Endothelial cell of umbilical vein (primary cell): ENCODE measurements around the gene SYT2. TPM values are rescaled to one million over a fixed set of nuclear protein-coding genes. Genes with fewer than 3 reads are reported as not detected.

ENCODE experiments used
- BruUV-seq: library from RNA; stranded (reverse); fragments of 400-500 nt; replicated peaks from 2 replicates; lab custom pipeline; 2021; lab: Mats Ljungman, UMichigan
- CTCF ChIA-PET: fragments of 300-600, 350-600 bp; sonication (Branson Sonifier 250); formaldehyde crosslinking; loops from one replicate; lab custom pipeline; 2021; ENCODE audit warnings: antibody characterized with exemption, inconsistent platforms; lab: Charles Lee
- POLR2A ChIA-PET: fragments of 300-600, 350-600 bp; sonication (Branson Sonifier 250); formaldehyde crosslinking; loops from one replicate; lab custom pipeline; 2021; ENCODE audit warnings: antibody characterized with exemption, inconsistent platforms; lab: Charles Lee
- DNase-seq: peaks from one replicate; pipeline ENCODE4 v3.0.0-alpha.2; 2011; ENCODE audit warnings: low read depth, low spot score
- FAIRE-seq: peaks from 2 replicates; lab custom pipeline; 2011; peaks lifted over from hg19 to GRCh38; lab: Jason Lieb, UNC
- H2AFZ ChIP-seq: 2 replicates; pipeline ENCODE4 v1.6.0; 2012; ENCODE audit warnings: low read depth, low read length, control low read depth, inconsistent platforms
- H3K27ac ChIP-seq: 2 replicates; pipeline ENCODE4 v1.5.1; 2011; ENCODE audit warnings: low read depth, mild to moderate bottlenecking, control low read depth, low read length, moderate library complexity; ENCODE audit not compliant: insufficient read depth
- H3K27me3 ChIP-seq, 2 experiments: 2 replicates each; pipeline versions ENCODE4 v1.6.0 to v1.6.1; 2011; ENCODE audit warnings: low read length in 2 of 2, mixed read lengths in 1 of 2; ENCODE audit not compliant: control insufficient read depth in 2 of 2, insufficient read depth in 2 of 2
- H3K36me3 ChIP-seq, 2 experiments: 2 replicates in 1 of 2; 3 replicates in 1 of 2; pipeline ENCODE4 v1.5.1; 2011; ENCODE audit warnings: low read length in 2 of 2, mild to moderate bottlenecking in 1 of 2, moderate library complexity in 1 of 2; ENCODE audit not compliant: control insufficient read depth in 2 of 2, insufficient read depth in 2 of 2; ENCODE audit errors: extremely low read depth in 1 of 2
- H3K4me1 ChIP-seq: 3 replicates; pipeline ENCODE4 v1.5.1; 2011; ENCODE audit warnings: mild to moderate bottlenecking, low read length; ENCODE audit not compliant: control insufficient read depth, insufficient read depth; ENCODE audit errors: extremely low read depth
- H3K4me2 ChIP-seq: 2 replicates; pipeline ENCODE4 v1.6.1; 2011; ENCODE audit warnings: low read length, control low read depth, mixed read lengths; ENCODE audit not compliant: insufficient read depth
- H3K4me3 ChIP-seq, 3 experiments: fragments of 200-600 bp in 1 of 3; sonication (generic), shearing (Covaris generic) in 1 of 3; replicated peaks in 1 of 3; 2 replicates each; pipeline ENCODE4 v1.5.1; 2011 to 2016; ENCODE audit warnings: control low read depth in 3 of 3, low read length in 3 of 3, mild to moderate bottlenecking in 2 of 3, inconsistent platforms in 1 of 3, low read depth in 1 of 3, moderate library complexity in 1 of 3; ENCODE audit not compliant: insufficient read depth in 1 of 3
- H3K79me2 ChIP-seq: 2 replicates; pipeline ENCODE4 v1.6.0; 2012; ENCODE audit warnings: low read length, inconsistent platforms; ENCODE audit not compliant: control insufficient read depth, insufficient read depth
- H3K9ac ChIP-seq: replicated peaks from 2 replicates; pipeline ENCODE3; 2011; ENCODE audit warnings: low read length, control low read depth; ENCODE audit not compliant: insufficient read depth; ENCODE audit errors: extremely low read depth
- H3K9me1 ChIP-seq: replicated peaks from 3 replicates; pipeline ENCODE4 v1.6.0; 2011; ENCODE audit warnings: mild to moderate bottlenecking, low read length; ENCODE audit not compliant: control insufficient read depth, insufficient read depth; ENCODE audit errors: extremely low read depth
- H3K9me3 ChIP-seq: replicated peaks from 2 replicates; pipeline ENCODE4 v1.5.1; 2012; ENCODE audit warnings: low read length, inconsistent platforms; ENCODE audit not compliant: control insufficient read depth, insufficient read depth
- H4K20me1 ChIP-seq: replicated peaks from 2 replicates; pipeline ENCODE3; 2011; ENCODE audit warnings: mild to moderate bottlenecking, low read length; ENCODE audit not compliant: control insufficient read depth, insufficient read depth; ENCODE audit errors: extremely low read depth
- EZH2 ChIP-seq: IDR thresholded peaks from 2 replicates; pipeline ENCODE4 v1.6.1; 2012; ENCODE audit warnings: borderline replicate concordance, low read depth, mild to moderate bottlenecking, moderate library complexity, low read length, inconsistent platforms; ENCODE audit not compliant: severe bottlenecking
- FOS ChIP-seq: IDR thresholded peaks from 2 replicates; pipeline ENCODE4 v1.6.1; 2011; ENCODE audit warnings: mild to moderate bottlenecking, low read length, moderate library complexity, borderline replicate concordance; ENCODE audit not compliant: insufficient read depth
- GATA2 ChIP-seq: IDR thresholded peaks from 2 replicates; pipeline ENCODE4 v1.7.0; 2011; ENCODE audit warnings: low read depth, mild to moderate bottlenecking, moderate library complexity, mixed read lengths, low read length; ENCODE audit not compliant: insufficient read length, insufficient read depth
- JUN ChIP-seq: IDR thresholded peaks from 2 replicates; pipeline ENCODE4 v1.6.1; 2011; ENCODE audit warnings: borderline replicate concordance, low read depth; ENCODE audit not compliant: insufficient read length, insufficient read depth
- MYC ChIP-seq: IDR thresholded peaks from one replicate; pipeline ENCODE4 v1.6.1; 2011; ENCODE audit warnings: mild to moderate bottlenecking, low read depth, low read length
- POLR2A ChIP-seq: IDR thresholded peaks from 2 replicates; pipeline ENCODE4 v1.6.1; 2012; ENCODE audit warnings: low read depth, mild to moderate bottlenecking, control low read depth, low read length
- POLR2AphosphoS5 ChIP-seq: IDR thresholded peaks from 2 replicates; pipeline ENCODE4 v1.6.1; 2012; ENCODE audit warnings: low read depth, mild to moderate bottlenecking, control low read depth, low read length, moderate library complexity; ENCODE audit not compliant: insufficient read depth
- dilution Hi-C: fragments of 300-500 bp; cut with MboI; formaldehyde crosslinking; loops from one replicate; pipeline ENCODE4 v1.15.0; 2019; ENCODE audit warnings: low sequenced_read_pairs; ENCODE audit not compliant: extremely low pct_ligation_motif_present
- intact Hi-C: fragments of 100-400 bp; cut with micrococcal nuclease; formaldehyde crosslinking; loops from one replicate; pipeline ENCODE4 v1.10.0; 2022
- polyA plus RNA-seq, 4 experiments: library from polyadenylated mRNA; depleted of rRNA in 3 of 4; stranded (reverse) in 3 of 4; unstranded in 1 of 4; fragments of >200 nt; gene quantifications; 2 replicates each; pipeline versions ENCODE4 v1.2.1 to v1.2.3, GENCODE V29; 2011 to 2012; ENCODE audit warnings: missing spikeins in 1 of 4
- total RNA-seq: library from RNA; stranded (reverse); gene quantifications from 2 replicates; pipeline ENCODE4 v1.2.3, GENCODE V29; 2021
- TF ChIP-seq, protein P1 (sequence below): IDR thresholded peaks from 2 replicates; pipeline ENCODE4 v1.6.1; 2011; ENCODE audit not compliant: insufficient read depth, insufficient read length
- TF ChIP-seq, protein P2 (sequence below), 2 donors: IDR thresholded peaks; 1 replicate in 1 of 2; 2 replicates in 1 of 2; pipeline ENCODE4 v1.5.1; 2011; ENCODE audit warnings: low read length in 2 of 2, mild to moderate bottlenecking in 2 of 2, moderate library complexity in 2 of 2, control low read depth in 1 of 2, inconsistent platforms in 1 of 2, low read depth in 1 of 2; ENCODE audit not compliant: insufficient read depth in 1 of 2; ENCODE audit errors: extremely low read depth in 1 of 2

Gene SYT2
- total and polyA plus RNA-seq, 2 donors (not counting 3 experiments of a cell fraction or from before 2014, with no cell fraction given) = not detected

DNA sequence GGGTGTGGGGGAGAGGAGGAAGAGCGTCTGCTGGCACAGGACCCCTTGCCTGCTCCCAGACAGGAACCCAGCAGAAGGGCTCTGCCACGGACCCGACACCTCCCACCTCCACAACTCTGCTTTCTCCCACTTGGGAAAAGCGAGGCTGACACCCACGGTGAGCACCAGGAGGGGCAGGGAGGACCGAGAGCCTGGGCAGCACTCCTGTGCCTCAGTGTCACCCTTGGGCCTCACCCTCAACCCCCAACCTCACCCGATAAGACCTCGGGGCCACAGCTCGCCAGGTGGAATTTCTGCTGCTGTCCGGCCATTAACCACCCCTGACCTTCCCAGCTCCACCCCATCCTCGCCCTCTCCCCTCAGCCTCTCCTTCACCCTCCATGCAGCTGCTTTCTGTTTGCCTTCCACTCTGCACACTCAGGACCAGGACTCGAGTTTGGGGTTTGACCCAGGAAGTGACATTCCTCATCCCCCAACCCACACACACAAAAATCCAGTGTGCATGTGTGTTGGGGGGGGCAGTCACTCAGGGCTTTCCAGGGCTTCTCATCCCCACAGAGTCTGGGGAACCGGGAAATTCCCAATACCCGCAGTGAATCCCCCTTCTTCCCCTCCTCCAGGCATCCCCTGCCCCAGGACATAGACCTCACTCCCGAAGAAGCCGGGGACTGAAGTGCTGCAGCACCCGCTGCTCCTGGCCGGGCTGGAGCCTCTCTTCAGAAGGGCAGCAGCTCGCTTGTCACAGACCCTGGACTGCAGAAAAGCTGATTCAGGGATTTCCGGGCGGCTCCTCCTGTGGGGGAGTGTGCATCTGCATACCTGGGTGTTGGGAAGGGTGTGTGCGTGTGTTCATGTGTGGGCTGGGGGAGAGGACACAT lies 65.8 kb downstream of the SYT2 start:
- BruUV-seq = no TSS peak
- no peak overlapping the region for H3K27ac ChIP-seq
- ChIA-PET POLR2A (no interaction called here), CTCF (interaction anchor here (0.6 kb wide), 1 partner anchor 89 kb away, joined by 3 read pairs; no protein-coding TSS in a partner anchor)
- TF ChIP-seq GATA2 = no peak
- TF ChIP-seq FOS = no peak
- peak; percentile 75 for TF ChIP-seq EZH2
- TF ChIP-seq POLR2AphosphoS5 = no peak
- TF ChIP-seq POLR2A = no peak
- no peak for TF ChIP-seq MYC
- TF ChIP-seq, protein P1, sequence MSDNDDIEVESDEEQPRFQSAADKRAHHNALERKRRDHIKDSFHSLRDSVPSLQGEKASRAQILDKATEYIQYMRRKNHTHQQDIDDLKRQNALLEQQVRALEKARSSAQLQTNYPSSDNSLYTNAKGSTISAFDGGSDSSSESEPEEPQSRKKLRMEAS = no peak
- no peak for TF ChIP-seq JUN
- TF ChIP-seq, protein P2, sequence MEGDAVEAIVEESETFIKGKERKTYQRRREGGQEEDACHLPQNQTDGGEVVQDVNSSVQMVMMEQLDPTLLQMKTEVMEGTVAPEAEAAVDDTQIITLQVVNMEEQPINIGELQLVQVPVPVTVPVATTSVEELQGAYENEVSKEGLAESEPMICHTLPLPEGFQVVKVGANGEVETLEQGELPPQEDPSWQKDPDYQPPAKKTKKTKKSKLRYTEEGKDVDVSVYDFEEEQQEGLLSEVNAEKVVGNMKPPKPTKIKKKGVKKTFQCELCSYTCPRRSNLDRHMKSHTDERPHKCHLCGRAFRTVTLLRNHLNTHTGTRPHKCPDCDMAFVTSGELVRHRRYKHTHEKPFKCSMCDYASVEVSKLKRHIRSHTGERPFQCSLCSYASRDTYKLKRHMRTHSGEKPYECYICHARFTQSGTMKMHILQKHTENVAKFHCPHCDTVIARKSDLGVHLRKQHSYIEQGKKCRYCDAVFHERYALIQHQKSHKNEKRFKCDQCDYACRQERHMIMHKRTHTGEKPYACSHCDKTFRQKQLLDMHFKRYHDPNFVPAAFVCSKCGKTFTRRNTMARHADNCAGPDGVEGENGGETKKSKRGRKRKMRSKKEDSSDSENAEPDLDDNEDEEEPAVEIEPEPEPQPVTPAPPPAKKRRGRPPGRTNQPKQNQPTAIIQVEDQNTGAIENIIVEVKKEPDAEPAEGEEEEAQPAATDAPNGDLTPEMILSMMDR (IDR thresholded peaks at IDR 0.05; ENCODE audit: extremely low read depth in 1 of 2, insufficient read depth in 1 of 2, low read depth in 1 of 2, low read length in 2 of 2) = no peak
- H3K9me1 ChIP-seq = no peaks in the 10 kb centered on the region
- H3K36me3 ChIP-seq = no peaks in the 10 kb centered on the region
- H2AFZ ChIP-seq = no peak overlapping the region
- no peak for FAIRE-seq
- peaks cover 53 to 62% of the 10 kb centered on the region in 2 experiments for H3K27me3 ChIP-seq
- H3K4me1 ChIP-seq = no peaks in the 10 kb centered on the region
- H3K4me3 ChIP-seq = no peak overlapping the region
- no peaks in the 10 kb centered on the region for H4K20me1 ChIP-seq
- H3K9ac ChIP-seq = no peak overlapping the region
- intact Hi-C loops = no loop called here
- H3K79me2 ChIP-seq = no peaks in the 10 kb centered on the region
- dilution Hi-C loops = no loop called here
- no peak overlapping the region for H3K4me2 ChIP-seq
- DNase-seq = no peak
- no peaks in the 10 kb centered on the region for H3K9me3 ChIP-seq
